Activated CD8-positive, alpha-beta memory T cell treated with anti-CD3 and anti-CD28 coated beads, Interleukin-2, amount 50 U/mL, for 1 hour (primary cell): ENCODE data around the gene TMEM129.

Experiments
- DNase-seq: peaks from one replicate; pipeline ENCODE4 v3.0.0-alpha.2; 2020; ENCODE audit errors: extremely low read depth

TMEM129 gene

DNA sequence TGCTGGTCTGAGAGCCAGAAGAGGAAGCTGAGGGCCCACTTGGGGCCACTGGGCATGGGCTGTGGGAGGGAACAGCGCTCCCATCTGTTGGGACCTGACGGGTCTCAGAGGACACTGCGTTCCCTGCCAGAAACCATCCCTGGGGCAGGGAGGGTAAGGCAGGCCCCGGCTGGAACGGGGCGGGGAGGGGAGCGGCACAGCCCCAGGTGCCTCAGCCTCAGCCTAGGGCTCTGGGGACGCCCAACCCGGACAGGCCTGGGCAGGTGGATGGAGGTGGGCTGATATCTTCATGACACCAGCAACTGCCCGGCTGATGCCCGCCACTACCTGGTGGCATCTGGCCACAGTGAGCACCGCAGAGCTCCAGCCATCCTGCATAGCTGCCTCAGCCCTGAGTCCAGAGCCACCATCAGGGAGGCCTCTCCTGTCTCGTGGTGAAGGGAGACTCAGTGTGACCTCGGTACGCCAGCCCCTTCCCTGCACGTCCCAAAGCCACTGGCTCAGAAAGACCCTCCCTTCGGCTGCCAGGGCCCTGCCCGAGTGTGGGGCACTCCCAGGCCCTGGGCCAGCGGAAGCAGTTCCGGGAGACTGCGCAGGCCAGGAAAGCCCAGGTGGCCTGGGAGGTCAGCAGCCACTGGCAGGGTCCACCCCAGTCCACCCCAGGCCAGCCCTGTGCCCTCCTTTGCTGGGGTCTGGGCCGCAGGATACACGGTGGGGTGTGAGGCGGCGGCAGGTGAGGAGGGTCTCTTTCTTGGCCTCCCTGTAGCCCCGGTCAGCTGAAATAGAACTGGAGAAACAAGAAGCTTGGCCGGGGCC lies 37.4 kb upstream of the TMEM129 start:
- DNase-seq: no peak

DNA sequence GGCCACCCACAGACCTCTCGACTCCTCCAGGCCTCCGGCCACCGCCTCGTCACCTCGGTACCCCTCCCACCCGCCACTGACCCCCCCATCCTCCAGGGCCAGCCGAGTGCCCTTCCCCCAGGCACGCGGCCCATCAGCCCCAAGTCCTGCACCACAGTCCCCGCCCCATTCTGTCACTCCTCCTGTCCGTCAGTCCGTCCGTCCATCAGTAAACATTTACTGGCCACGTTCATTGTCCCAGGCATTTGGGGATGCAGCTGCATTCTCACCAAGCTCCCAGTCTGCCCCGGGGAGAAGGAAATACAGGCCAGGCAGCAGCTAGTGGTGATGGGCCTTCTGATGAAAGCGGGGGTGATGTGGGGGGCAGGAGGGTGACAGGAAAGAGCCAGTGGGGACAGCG lies 36.7 kb upstream of the TMEM129 start:
- DNase-seq: no peak

DNA sequence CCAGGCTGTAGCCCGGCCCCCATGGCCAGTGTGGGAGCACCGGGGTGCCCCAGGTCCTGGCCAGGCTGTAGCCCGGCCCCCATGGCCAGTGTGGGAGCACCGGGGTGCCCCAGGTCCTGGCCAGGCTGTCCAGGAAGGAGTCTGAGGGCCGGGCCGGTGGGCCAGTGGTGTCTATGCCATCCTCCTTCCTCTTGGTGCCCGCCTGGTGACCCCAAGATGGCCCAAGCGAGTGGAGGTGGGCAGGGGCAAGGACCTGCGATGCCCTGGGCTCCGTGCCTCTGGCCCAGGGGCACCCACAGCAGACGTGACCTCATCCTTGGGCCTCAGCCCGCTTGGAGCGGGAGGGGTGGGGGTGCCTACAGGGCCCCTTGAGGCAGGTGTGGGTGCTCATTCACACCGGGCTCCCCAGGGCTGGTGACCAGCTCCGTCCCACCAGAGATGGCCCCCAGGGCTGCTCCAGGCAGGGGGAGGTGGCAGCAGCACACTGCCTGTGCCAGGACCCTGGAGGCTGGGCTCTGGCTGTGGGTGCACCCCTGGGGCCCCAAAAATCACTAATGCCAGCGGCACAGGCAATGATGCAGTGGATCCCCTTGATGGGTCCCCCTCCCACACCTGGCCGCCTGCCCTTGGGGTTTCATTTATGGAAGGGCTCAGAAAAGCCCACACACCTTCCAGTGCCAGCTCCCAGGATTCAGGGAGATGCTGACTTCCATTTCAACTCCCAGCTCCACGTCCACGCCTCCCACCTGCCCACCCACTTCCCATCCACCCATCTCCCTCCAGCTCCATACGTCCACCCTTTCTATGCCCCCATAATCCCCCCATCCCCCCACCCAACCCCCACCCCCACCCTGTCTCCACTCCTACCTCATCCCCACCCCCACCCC lies 36.0 kb upstream of the TMEM129 start:
- DNase-seq: no peak

DNA sequence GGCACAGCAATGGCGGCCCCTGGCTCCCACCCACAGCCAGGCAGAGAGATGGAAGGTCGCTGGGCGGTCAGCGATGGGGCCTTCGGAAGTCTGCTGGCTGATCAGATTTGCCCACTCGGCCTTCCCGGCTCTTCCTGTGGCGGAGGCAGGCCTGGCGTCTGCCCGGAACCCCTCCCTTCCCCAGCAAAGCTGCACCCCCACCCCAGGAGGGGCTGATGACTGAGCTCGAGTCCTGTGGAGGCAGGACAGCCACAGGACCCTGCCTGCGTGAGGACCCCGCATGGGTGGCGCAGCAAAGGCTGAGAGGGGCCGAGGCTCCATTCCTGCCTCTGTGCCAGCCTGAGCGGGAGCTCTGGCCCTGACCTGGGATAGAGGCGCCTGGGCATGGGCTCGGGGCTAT lies 35.0 kb upstream of the TMEM129 start:
- no peak for DNase-seq

DNA sequence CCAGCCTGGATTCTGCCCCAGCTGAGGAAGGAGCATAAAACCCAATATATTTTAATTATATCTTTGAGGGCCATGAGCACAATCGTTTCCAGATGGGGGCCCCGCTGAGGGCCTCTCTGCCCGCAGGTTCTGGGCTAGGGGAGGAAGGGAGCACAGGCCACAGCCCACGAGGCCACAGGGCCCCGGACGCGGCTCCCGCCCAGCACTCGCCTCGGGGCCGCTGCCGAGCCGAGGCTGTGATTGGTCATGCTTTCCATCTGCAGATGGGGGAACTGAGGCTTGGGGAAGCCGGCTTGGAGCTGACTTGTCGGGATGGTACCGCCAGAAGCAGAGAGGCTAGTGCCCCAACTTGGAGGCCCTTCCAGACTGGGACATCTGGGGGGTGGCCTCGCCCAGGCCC lies 34.2 kb upstream of the TMEM129 start:
- no peak for DNase-seq

DNA sequence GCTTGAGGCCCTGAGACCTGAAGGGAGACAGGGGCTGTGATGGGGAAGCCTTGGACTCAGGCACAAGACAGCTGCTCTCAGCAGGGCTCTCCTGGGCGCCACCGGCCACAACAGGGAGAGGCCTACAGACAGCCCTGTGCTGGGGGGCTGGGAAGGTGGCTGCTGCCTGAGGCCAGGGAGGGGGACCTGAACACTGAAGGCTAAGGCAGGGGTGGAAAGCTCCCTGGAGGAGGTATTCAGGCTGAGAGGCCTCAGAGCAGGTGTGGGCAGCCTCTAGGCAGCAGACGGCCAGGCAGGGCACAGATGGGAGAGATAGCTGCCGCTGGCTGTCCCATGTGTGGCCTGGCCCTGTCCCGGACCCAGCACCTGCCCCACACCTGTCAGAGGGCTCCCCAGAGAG lies 33.2 kb upstream of the TMEM129 start:
- DNase-seq: no peak

DNA sequence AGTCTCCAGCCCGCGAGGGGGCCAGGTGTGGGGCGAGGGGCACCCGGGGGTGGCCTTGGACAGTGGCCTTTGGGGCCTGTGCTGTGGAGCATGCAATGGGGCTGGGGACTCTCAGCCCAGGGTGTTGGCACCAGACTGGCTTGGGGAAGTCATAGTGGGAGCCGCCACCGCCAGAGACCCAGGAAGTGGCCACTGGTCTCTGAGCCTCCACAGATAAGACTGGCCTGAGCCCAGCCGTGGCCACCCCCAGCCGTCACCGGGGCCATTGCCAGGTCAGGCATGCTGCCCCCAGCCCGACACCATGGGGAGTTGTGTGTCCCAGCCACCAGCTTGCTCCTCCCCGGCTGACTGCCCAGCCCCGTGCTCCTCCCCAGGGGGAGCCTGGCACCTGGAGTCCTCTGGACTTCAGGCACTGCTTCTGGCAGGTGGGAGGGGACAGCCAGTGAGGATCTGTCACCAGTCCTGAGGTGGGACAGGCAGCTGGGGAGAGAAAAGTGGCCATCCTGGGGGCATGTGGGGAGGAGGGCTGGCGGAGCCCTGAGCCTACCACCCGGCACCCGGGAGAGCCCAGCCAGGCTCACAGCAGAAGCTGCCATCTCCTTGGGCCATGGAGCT lies 32.7 kb upstream of the TMEM129 start:
- DNase-seq: no peak

DNA sequence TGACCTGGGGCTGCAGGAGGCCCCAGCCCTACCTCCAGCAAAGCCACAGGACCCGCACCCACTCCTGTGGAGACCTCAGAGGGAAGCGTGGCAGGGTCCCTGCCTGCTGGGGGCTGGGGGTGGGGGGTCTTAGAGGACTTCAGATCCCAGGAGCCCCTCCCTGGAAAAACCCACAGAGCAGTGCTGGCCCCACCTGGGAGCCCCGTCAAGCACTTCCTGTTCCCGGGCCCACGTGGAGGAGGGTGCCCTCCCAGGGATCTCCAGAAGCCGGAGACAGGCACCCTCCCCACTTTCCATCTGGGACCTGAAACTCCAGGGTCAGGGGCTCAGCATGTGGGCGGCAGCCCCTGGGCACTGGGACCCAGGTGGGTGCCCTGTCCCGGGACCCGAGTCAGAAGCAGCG lies 32.2 kb upstream of the TMEM129 start:
- no peak for DNase-seq

DNA sequence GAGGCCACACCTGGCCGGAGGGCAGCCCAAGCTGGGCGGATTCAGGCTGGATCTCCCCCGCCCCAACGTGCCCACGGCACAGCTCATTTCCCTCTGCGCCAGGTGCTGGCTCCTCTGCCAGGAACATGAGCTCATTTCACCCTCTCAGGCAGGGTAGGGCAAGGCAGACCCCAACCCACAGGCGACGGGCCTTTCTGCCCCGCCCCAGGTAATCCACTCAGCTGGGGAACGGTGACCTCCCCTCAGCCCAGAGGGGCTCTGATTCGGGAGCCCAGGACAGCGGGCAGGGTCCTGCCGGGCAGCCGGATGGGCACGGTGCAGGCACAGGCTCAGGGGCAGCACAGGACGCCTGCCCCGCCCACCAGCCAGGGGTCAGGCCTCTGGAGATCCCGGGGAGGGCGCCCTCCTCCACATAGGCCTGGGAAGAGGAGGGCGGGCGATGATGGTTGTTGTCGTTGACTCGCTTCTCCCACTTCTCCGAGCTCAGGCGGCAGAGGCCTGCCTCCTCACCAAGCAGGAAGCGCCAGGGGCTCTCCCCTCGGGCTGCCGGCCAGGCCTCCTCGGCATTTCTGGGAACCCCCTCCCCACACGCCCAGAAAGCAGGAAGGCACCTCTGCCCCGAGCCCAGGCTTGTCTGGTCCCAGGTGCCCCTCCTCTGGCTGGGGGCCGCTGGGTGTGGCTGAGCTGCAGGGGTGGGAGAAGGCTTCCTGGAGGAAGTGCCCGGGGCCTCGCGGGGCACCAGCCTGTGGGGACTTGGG lies 31.3 kb upstream of the TMEM129 start:
- no peak for DNase-seq

DNA sequence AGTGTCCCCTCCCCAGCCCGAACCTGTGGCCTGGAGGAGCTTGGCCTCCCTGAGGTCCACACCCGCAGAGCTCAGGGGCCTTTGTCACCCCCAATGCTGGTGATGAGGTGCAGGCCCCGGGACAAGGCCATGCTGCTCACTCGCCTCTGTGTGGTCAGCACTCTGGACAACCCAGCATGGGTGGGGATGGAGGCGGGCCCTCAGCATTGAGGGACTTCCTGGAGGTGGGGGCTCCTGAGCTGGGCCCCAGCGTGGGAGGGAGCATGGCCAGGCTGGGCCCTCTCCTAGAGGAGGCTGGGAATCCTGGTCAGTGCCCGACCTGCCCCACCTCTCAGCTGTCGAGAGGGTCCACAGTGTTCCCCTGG lies 30.8 kb upstream of the TMEM129 start:
- no peak for DNase-seq

DNA sequence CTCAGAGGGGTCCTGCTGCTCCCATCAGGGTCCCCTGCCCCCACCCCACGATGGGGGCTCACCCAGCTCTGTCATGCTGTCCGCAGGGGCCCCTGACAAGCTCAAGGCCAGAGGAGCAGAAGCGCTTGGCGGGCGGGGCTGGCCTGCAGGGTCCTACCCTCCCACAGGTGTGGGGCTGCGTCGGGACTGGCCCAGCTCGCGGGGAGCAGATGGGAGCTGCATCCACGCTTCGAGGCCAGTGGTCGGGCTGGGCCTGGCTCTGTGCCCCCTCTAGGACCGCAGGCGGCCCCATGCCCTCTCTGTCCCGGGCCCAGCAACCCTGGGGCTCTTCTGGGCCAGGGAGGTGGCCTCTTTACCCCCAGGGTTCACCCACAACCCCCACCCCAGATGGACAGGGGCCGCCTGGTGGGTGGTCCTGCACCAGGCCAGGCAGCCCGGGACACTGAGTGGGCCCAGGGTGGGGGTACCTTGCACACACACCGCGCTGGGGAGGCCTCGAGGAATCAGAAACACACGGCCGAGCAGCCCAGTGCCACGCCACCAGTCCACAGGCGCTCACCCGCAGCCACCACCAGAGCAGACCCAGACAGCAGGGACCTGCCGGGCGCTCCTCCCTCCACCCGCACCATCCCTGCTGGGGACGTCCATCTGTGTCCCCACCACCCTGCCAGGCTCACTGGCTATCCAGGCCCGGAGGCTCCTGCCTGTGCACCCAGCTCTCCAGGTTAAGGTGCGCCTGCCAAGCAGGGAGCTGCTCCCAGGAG lies 30.2 kb upstream of the TMEM129 start:
- DNase-seq: no peak

DNA sequence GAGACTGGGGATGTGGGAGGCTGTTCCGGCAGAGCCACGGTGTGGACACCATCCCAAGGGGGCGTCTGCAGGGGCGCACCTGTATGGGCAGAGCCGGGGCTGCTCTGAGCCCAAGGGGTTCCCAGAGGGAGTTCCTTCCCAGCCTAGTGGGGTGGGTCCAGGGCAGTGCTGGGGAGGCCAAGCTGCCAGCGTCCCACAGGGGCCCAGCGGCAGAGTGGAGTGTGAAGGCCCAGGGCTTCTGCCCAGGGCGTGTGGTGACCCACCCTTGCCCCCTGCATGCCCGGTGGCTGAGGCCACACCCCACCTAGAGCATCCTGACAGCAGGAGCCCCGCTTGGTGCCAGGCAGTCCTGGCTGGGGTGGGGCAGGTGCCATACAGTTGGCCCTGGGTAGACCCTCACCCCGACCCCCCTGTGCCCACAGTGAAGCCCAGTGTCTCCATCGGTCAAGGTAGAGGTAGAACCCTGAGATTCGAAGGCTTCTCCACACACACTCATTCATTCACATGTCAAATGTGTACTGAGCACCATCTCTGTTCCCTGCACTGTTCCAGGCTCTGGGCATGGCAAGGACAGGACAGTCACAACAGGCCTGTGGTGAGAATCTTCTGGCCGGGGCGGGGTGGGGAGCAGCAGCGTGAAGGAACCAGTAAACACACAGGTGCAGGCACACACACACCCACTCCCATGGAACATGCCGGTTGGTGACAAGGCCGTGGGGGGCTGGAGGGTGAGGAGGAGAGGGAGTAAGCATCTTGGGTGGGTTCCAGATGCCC lies 29.4 kb upstream of the TMEM129 start:
- DNase-seq: no peak

DNA sequence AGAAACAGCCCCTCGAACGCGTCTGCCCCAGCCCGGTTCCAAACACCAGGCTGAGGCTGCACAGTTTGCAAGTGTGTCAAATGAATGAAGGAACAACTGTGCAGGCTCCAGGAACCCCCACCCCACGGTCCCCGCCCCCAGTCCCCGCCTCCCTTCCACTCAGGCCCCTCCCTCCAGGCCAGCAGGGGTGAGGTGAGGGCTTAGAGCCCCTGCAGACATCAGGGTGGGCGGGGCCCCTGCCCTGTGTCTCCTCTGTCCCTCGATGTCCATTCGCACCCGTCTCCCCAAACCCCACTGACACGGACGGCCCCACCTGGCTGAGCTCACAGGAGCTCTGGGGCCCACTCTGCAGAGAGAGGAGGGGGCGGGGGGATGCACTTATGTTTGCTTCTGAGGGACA lies 28.7 kb upstream of the TMEM129 start:
- DNase-seq: no peak

DNA sequence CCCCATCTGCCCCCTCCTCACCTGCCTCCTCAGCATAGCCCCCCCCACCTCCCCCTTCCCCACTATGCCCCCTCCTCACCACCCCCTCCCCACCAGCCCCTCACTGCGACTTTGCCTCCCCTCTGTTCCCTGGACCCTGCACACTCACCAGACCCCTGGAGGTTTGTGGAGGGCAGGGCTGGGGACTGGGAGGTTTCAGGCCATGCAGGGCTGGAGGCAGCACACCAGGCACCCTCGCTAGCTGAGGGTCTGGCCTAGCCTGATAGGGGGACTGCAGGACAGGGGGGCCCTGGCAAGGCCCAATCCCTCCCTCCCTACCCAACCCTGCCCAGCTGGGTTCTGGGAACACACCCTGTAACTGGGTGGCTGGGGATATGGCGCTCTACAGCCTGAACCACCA lies 28.2 kb upstream of the TMEM129 start:
- DNase-seq: no peak

DNA sequence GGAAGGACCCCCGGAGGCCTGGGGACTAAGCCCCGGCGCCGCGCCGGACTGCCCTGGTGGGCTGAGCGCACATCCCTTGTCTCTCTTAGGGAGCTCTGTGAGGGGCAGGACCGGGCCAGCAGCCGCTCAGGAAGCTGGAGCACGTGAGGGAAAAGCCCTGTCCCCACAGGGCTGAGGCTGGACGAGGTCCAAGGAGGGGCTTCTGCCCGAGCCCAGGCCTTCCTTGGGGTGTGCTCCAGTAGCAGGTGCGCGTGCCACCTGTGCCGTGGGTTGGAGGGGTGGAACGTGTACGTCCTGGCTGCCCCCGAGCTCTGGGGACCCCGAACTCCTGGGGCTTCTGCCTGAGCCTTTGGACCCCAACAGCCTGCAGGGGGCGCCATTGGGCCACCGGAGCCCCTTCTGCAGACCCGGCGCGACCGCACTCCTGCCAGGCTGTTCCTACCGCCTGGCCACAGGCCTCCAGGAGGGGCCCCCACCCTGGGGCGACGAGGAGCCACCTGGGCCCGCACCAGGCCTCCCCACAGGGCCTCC lies 27.4 kb upstream of the TMEM129 start:
- peak; percentile 47 for DNase-seq

DNA sequence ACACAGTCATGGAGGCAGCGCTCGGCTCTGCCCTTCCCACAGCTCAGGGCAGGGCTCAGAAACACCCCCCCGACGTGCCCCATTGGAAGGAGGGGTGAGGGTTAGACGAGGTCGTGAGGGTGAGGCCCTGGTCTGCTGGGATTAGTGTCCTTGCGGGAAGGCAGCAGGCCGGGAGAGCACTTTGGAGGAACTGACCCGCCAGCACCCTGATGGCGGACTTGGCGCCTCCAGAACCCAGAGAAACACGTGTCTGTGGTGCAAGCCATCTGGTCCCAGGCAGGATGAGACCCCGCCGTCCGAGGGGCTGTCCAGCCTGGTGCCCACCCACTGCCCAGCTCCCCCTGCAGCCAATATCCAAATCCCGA lies 26.5 kb upstream of the TMEM129 start:
- DNase-seq: no peak

DNA sequence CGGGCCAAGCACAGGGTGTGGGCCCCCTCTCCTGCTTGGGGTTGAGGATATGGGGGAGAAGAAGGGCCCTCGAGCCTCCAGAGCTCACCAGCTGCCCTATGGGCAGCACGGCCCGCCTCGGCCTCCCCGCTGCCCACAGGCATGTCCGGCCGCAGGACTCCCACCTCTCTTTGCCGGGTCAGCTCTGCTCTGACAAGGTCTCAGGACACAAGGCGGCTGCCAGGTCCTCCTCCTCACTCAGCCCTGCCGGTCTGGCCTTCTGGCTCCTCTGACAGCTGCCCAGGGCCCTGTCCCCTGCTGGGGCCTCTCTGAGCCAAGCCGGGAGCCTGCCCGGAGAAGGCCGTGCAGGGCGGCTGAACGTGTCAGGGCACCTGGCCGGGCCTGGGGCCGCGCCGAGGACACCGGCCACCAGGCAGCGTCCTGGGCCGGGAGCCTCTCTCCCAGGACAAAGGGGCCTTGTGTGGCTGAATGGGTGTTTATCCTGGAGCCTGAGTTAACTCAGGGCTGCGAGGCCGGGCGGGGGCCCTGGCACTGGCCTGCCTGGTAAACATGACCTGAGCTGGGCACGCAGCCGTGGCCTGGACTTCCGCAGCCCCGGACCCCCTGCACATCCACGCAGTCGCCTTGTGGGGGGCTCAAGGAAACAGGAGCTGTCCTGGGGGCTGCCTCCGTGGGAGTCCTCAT lies 25.9 kb upstream of the TMEM129 start:
- DNase-seq: no peak

DNA sequence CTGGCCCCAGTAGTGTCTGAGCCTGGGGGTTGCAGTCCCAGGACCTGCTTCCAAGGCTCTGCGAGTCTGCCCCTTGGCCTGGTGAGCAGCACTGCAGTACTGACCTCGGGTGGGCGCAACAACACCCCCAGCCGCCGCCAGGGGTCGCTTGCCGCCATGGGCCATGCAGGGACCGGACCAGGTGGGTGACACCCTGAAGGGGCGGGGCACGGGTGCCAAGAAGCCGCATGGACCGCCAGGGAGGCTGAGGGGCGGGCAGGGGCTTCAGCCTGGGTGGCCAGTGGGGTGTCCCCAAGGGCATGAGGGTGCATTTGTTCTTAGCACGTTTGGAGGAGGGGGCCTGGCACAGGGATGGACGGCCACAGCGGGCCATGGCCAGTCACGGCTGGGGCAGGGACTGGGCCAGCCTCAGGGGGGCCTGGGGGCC lies 25.2 kb upstream of the TMEM129 start:
- DNase-seq: peak; percentile 30

DNA sequence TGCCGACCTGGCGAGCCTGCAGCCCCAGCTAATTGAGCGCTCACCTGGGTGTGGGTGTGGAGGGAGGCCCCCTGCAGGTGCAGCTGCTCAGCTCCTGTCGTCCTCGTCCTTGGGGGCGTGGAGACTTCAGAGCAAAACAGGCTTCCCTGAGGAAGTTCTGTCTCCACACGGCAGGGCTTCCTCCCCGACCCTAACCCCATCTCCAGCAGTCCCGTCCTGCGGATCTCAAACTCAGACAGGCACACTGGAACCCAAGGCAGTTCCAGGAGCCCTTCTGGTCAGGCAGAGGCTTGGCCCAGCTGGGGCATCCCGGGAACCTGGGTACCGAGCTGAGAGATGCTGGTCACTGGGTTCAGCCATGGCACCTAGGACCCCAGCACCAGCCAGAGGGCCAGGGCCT lies 24.6 kb upstream of the TMEM129 start:
- no peak for DNase-seq

DNA sequence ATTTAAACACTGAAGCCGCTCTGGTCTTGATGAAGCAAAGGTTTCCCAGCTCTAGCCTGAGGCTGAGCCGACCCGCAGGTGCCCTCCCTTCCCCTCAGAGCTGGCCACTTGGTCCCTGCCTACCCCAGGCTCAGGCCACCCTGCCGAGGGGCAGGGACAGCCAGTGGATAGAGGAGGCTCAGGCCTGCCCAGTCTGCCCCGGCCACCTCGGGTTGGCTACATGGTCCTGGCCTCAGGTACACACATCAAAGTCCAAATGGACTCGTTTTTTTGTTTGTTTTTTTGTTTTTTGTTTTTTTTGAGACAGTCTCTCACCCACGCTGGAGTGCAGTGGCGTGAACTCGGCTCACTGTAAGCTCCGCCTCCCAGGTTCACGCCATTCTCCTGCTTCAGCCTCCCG lies 24.0 kb upstream of the TMEM129 start:
- DNase-seq: no peak
